Smooth muscle cell (in vitro differentiated cells): ENCODE measurements around the gene FOXP1. TPM values are rescaled to one million over a fixed set of nuclear protein-coding genes. Genes with fewer than 3 reads are reported as not detected.
A peak's percentile ranks its signal among the peaks of the same experiment; 100 is the strongest.

ENCODE experiments used
- DNase-seq: peaks from one replicate; lab custom pipeline; 2025; ENCODE audit not compliant: unreplicated experiment; lab: John Stamatoyannopoulos, UW
- H2AFZ ChIP-seq: fragments of 200-600 bp; sonication (generic); 2 replicates; pipeline ENCODE4 v1.6.0; 2016; ENCODE audit warnings: antibody characterized with exemption, low read depth, mild to moderate bottlenecking
- H3F3A ChIP-seq: fragments of 200-600 bp; sonication (generic); 2 replicates; pipeline ENCODE4 v1.6.0; 2017; ENCODE audit warnings: antibody characterized with exemption, low read depth
- H3K27ac ChIP-seq: fragments of 200-600 bp; sonication (generic); 2 replicates; pipeline ENCODE4 v1.5.1; 2016; ENCODE audit warnings: low read depth, mild to moderate bottlenecking
- H3K27me3 ChIP-seq: fragments of 200-600 bp; sonication (generic); 2 replicates; pipeline ENCODE4 v1.6.1; 2016; ENCODE audit warnings: low read depth, mild to moderate bottlenecking
- H3K36me3 ChIP-seq: fragments of 200-600 bp; sonication (generic); 2 replicates; pipeline ENCODE4 v1.5.1; 2016; ENCODE audit warnings: low read depth
- H3K4me1 ChIP-seq: fragments of 200-600 bp; sonication (generic); 2 replicates; pipeline ENCODE4 v1.5.1; 2016; ENCODE audit warnings: low read depth
- H3K4me2 ChIP-seq: fragments of 200-600 bp; sonication (generic); 2 replicates; pipeline ENCODE4 v1.6.0; 2016; ENCODE audit warnings: mild to moderate bottlenecking
- H3K4me3 ChIP-seq: fragments of 200-600 bp; sonication (generic); 2 replicates; pipeline ENCODE4 v1.5.1; 2016; ENCODE audit warnings: mild to moderate bottlenecking
- H3K79me2 ChIP-seq: fragments of 200-600 bp; sonication (generic); 2 replicates; pipeline ENCODE4 v1.6.0; 2016; ENCODE audit warnings: low read depth, mild to moderate bottlenecking
- H3K9ac ChIP-seq: fragments of 200-600 bp; sonication (generic); 2 replicates; pipeline ENCODE4 v1.6.0; 2016; ENCODE audit warnings: low read depth
- H3K9me3 ChIP-seq: fragments of 200-600 bp; sonication (generic); replicated peaks from 2 replicates; pipeline ENCODE4 v1.5.1; 2016; ENCODE audit warnings: low read depth
- H4K20me1 ChIP-seq: fragments of 200-600 bp; sonication (generic); 2 replicates; pipeline ENCODE4 v1.6.0; 2016; ENCODE audit warnings: low read depth
- CTCF ChIP-seq: fragments of 200-600 bp; sonication (generic); IDR thresholded peaks from 2 replicates; pipeline ENCODE4 v1.5.1; 2017; ENCODE audit warnings: borderline replicate concordance, mild to moderate bottlenecking, antibody characterized with exemption; ENCODE audit not compliant: insufficient read depth, poor library complexity, severe bottlenecking
- WGBS: methylation state at CpG from one replicate; pipeline ENCODE4 v1.1.7; 2016; ENCODE audit warnings: low lambda C conversion rate; 5-methylcytosine and 5-hydroxymethylcytosine counted together
- polyA plus RNA-seq: library from polyadenylated mRNA; unstranded; fragments of >200 nt; fragmentation: Nextera tagmentation; extraction: Ambion mirVana; gene quantifications from 2 replicates; pipeline ENCODE4 v1.2.1, GENCODE V29; 2016
- total RNA-seq: library from RNA; depleted of rRNA; stranded (reverse); fragments of >200 nt; gene quantifications from 2 replicates; pipeline ENCODE4 v1.2.3, GENCODE V29; 2014

The FOXP1 gene
- total and polyA plus RNA-seq, 2 experiments from 2014 or later, result 40.9 to 68.0 TPM

GRCh38 chr3:71010726-71011455 is 572.6 kb downstream of the FOXP1 start:
- 93% methylated on average over 3 of the region's 3 CpGs for whole genome bisulfite sequencing
- Histone ChIP-seq H3K4me3 (no peak overlapping the region), H3K27me3 (no peaks in the 10 kb centered on the region), H3K79me2 (no peaks in the 10 kb centered on the region), H3K4me1 (peaks cover 16% of the 10 kb centered on the region), H4K20me1 (peaks cover 7% of the 10 kb centered on the region), H3K9me3 (no peaks in the 10 kb centered on the region), H3K36me3 (peaks cover 11% of the 10 kb centered on the region), H3K27ac (no peak overlapping the region), H3K9ac (no peak overlapping the region), H3K4me2 (no peak overlapping the region), H3F3A (no peaks in the 10 kb centered on the region), H2AFZ (no peak overlapping the region)
- no peak for DNase-seq
- TF ChIP-seq CTCF, result no peak

GRCh38 chr3:71008350-71008935 is 575.1 kb downstream of the FOXP1 start:
- no peaks in the 10 kb centered on the region for H3K27me3 ChIP-seq
- H3K9ac ChIP-seq, result no peak overlapping the region
- H3K4me1 ChIP-seq, result peaks cover 16% of the 10 kb centered on the region
- 89% methylated on average over 7 of the region's 7 CpGs for WGBS
- peaks cover 7% of the 10 kb centered on the region for H4K20me1 ChIP-seq
- H3K9me3 ChIP-seq, result no peaks in the 10 kb centered on the region
- no peaks in the 10 kb centered on the region for H3K36me3 ChIP-seq
- no peak for DNase-seq
- no peaks in the 10 kb centered on the region for H3K79me2 ChIP-seq
- no peak for TF ChIP-seq CTCF
- H3F3A ChIP-seq, result no peaks in the 10 kb centered on the region
- no peak overlapping the region for H2AFZ ChIP-seq
- H3K4me2 ChIP-seq, result no peak overlapping the region
- no peak overlapping the region for H3K27ac ChIP-seq
- H3K4me3 ChIP-seq, result no peak overlapping the region

GRCh38 chr3:71006810-71007785 is 576.4 kb downstream of the FOXP1 start:
- peak; percentile 52 for TF ChIP-seq CTCF
- Histone ChIP-seq H3K36me3 (no peaks in the 10 kb centered on the region), H3K9me3 (no peaks in the 10 kb centered on the region), H3F3A (no peaks in the 10 kb centered on the region), H3K4me1 (peaks cover 16% of the 10 kb centered on the region), H4K20me1 (peaks cover 4% of the 10 kb centered on the region), H3K4me3 (no peak overlapping the region), H2AFZ (no peak overlapping the region), H3K79me2 (no peaks in the 10 kb centered on the region), H3K27me3 (no peaks in the 10 kb centered on the region), H3K9ac (no peak overlapping the region), H3K27ac (peak overlapping the region; percentile 4), H3K4me2 (no peak overlapping the region)
- WGBS, result 56% methylated on average over 9 of the region's 9 CpGs
- DNase-seq, result no peak
